HG02571 (cell line): ENCODE measurements around the gene SPINK8.
A peak's percentile ranks its signal among the peaks of the same experiment; 100 is the strongest.
"Not testable (repeated sequence)": the region's sequence is repeated elsewhere in the genome, so short reads cannot be mapped to it uniquely, and the experiment has no call there.

Experiments used
- ATAC-seq: cut with Tn5 transposase; IDR thresholded peaks from one replicate; pipeline ENCODE4 v1.9.1; 2021; ENCODE audit warnings: mild to moderate bottlenecking, moderate library complexity; ENCODE audit not compliant: unreplicated experiment

SPINK8 gene

DNA sequence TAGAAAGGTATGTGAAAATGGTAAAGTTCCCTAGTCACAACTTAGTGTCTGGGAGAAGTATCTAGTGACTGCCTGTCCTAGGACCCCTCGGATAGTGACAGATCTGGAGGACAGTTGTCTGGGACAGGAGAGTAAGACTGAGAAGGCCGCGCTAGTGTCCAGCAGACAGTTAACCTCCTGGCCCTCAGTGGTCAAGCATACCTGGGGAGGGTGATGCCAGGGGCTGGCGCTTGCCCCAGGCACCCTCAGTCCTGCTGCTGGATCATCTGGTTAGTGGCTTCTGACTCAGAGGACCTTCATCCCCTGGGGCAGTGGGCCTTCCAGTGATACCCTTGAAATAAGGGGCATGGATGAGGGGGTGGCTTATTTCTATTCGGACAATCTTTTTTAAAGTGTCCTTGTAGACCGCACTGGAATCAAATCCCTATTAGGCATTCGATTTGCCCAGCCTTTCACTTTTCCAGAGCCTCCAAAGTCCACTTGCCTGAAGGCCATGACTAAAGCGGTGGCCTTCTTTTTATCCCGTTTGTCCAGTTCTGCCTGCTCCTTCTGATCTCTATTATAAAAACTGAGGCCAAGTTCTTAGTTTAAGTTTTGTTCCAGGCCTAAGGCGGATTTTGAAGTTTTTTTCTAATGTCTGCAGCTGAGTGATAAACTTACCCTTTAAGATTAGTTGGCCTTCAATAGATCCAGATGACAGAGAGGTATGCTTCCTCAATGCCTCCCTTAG, 1.6 kb downstream of the SPINK8 start:
- ATAC-seq: not testable (repeated sequence)

DNA sequence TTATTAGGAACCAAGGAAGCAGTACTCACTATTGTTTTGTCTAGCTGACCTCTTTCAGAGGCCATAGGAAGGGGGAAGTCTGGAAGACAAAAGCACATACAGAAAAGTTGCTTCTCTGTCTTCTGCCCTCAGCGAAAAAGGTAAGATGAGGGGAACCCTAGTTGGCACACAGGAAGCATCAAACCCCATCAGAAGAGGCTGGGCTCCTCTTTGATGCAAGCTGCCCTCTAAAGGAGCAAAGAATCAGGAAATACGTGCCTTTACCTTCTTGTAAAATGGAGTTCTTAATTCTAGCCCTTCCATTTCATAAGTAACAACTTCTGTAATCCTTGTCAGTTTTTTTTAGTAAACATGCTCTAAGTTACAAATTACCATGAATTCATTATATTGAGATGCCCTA, 12.5 kb downstream of the SPINK8 start:
- ATAC-seq: no peak

DNA sequence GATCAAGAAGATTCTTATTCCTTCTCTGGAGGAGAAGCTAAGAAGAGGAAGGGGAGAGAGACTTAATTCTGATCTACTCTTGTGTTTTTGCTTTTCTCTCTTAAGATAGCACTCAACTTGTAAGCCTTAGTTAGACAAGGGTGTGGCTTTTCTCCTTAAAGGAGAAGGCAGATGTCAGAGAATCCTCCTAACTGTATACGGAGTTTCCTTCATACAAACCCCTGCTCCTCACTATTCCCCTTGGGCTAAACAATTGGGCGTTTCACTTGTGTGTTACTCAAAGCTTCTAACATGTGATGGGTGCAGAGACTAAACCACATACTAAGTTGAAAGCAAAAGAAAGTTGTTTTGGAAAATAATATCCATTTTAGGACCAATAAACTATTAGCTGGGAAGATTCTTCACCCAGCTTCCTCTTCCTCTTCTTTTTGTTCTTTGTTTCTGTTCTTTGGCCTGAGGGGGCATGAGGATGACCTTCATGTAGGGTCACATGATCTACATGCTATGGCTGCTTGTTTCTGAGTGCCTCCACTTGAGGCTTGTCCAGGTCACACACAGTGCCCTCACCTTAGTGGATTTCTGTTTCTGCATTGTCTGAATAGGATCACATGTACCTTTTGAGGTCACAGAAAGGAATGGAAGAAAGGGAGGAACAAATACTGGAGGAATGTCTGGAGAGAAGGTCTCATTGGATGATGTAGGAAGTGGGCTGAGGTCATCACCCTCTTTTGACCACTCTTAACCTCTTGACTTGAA, 14.6 kb downstream of the SPINK8 start:
- no peak for ATAC-seq

DNA sequence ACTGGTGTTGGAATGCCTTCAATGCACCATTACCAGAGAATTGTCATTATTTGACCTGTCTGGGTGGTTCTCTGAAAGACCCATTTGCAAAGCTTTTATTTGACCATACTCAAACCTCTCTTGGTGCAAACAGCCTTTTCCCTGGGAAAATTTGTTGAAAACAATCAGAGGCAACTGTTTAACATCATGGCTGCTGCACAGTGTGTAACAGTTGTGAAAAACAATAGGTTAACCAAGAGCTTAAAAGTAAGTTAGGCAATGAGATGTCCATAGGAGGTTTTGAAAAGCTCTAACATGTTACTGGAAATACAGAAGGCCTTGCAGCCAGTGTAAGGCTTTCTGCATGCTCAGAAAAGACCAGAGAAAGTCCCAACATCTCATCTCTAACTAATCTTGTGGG, 18.9 kb downstream of the SPINK8 start:
- no peak for ATAC-seq

DNA sequence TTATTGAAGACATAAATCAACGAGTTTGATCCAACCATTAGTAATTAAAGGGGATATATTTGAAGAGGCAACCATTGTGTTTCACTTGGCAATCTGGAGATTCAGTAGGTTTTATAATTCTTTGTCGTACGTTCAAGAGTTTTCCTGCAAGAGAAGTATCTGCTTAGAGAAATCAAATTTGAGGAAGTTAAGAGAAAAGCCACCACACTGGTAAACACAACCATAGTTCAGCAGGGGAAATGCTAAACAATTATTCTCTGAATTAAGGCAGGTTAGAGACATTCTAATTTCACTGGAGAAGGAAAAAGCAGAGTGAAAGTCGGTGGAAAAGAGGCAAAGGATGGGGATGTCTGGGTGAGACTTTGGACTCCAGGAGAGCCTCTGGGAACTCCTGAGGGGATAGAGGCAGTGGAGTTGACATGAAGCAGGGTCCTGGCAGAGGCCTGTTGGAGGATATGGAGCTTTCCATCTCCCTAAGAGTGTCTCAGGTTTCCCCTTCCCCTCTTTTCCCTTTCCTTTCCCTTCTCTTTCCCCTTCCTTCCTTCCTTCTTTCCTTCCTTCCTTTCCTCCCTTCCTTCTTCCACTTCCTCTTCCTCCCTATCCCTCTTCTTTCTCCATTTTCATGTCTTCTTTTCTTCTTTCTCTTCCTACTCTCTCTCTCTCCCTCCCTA, 26.5 kb downstream of the SPINK8 start:
- ATAC-seq: no peak

DNA sequence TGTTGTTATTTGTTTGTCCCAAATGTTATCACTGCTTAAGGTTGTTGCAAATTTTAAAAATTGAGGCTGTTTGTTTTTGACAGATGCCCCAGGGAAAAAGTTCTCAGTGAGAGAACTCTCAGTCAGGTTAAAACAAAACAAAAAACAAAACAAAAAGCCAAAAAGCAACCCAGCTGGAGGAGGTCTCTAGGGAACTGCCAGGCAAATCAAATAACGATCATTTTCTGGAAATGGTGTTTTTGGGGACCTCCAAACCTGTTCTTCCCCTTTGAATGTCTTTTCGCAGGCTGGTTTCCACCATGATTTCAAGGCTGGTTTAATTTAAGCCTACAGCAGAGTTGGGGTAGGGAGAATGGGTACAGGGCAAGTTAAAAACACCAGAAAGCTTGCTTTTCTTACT, 27.2 kb downstream of the SPINK8 start:
- no peak for ATAC-seq

DNA sequence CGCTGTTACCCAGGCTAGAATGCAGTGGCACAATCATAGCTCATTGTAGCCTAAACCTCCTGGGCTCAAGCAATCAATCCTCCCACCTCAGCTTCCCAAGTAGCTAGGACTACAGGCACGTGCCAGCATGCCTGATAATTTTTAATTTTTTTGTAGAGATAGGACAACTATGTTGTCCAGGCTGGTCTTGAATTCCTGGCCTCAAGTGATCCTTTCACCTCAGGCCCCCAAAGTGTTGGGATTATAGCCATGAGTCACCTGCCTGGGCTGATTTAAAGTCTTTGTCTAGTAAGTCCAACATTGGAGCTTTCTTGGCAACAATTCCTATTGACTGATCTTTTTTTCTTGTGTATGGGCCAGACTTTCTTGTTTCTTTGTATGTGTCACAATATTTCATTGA, 28.1 kb downstream of the SPINK8 start:
- no peak for ATAC-seq

DNA sequence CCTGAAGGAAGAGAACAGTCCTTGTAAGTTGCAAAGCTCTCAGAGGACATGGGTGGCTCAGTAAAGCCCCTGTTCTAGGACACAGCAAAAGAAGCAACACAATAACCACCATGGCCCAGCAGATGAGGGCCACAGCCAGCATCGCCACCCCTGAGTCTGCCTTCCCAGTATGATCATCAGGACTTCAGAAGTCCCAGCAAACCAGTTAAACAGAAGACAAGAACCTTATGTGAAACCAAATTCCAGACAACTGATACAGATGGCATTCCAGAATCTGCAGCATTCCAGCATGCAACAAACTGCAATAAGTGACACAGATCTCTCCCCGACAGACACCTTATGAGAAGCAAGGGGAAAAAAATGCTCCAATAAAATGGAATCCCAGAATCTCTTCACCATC, 30.4 kb downstream of the SPINK8 start:
- no peak for ATAC-seq

DNA sequence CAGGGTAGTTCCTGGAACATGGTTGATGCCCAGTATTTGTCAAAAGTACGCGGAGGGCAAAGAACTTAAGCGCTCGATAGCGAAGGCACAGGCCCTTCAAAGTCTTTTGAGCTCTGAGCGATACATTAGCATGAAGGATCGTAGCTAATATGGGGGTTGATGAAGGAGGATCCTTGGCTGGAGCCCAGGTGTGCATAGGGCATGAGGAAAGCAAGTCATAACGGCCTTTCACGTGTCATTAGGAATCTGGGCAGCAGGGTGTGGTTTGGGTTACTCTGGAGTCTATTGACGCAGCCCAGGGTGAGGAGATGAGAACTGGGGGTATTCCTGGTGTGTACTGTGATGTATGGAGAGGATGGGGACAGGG, 31.7 kb downstream of the SPINK8 start:
- ATAC-seq: no peak

DNA sequence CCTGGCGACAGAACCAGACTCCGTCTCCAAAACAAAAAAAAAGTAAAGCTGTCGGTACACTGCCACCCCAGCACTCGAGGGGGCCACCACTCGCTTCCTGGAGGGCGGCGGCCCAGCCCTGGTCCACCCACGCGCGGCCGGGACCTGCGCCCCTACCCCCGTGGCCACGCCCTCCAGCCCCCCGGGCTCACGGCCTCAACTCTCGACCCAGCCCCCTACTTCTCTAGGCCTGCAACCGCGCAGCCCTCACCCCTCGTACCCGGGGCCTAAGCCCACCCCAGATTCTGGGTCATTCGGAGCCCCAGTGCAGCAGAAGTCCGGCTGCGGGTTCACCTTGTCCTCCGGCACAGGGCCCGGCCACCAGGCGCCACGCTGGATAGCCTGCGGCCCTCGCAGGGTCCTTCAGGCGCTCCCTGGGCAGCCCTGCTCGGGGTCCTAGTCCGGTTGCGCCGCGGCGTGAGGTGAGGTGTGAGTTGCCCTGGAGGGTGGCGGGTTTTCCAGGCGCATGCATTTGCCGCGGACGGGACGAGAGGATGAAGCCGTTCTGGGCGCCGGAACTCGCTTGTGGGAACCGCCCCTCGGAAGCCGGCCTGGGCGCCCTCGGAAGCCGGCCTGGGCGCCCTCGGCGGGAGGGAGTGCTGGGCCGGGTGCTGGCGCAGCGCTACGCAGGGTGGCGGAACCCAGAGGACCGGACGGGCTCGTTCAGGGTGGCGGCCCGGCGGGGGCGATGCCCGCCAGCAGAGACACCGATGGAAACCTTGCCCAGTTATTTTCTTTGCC, 32.3 kb downstream of the SPINK8 start, which contains the start of gene NME6:
Gene NME6 (minus strand): TSS at position 348 of the 780 bp plus-strand sequence.
- ATAC-seq: peak; percentile 84

DNA sequence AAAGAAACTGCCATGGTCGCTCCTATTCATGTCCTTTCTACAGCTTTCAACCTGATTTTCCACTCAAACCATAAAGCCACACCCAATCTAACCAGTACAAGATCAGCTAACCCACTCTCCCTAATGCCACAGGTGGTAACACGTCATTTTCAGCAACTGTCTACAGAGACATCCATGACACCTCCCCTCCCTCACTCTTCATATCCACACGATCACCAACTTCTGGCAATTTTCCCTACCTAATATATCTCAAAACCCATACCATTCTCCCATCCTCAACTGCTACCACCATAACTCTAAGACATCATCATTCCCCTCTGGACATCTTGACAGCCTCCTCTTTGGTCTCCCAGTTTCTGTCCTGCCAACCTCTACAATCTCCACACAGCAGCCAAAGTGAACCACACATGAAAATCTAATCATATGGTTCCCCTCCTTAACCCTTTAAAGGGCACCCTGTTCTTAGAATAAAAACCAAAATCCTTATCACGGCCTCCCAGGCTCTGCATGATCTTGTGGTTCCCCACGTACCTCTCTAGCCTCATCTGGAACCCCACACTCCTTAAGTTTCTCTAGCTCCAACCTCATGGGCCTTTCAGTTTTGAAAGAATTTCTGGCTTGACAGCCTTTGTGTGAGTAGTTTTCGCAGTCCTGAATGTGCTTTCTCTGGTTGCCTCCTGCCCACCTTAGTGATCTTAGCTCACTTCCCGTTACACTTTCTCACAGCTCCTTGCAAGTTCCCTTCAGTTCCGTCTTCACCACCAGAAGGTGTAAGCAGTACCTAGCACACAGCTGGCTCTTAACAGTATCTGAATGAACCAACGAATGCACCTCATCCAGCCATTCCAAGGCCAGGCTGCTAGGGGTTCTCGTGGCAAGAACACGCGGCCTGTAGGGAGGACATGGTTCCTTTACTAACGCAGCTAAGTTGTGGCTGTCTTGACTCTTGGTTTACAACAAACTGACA, 33.4 kb downstream of the SPINK8 start:
- ATAC-seq: no peak

DNA sequence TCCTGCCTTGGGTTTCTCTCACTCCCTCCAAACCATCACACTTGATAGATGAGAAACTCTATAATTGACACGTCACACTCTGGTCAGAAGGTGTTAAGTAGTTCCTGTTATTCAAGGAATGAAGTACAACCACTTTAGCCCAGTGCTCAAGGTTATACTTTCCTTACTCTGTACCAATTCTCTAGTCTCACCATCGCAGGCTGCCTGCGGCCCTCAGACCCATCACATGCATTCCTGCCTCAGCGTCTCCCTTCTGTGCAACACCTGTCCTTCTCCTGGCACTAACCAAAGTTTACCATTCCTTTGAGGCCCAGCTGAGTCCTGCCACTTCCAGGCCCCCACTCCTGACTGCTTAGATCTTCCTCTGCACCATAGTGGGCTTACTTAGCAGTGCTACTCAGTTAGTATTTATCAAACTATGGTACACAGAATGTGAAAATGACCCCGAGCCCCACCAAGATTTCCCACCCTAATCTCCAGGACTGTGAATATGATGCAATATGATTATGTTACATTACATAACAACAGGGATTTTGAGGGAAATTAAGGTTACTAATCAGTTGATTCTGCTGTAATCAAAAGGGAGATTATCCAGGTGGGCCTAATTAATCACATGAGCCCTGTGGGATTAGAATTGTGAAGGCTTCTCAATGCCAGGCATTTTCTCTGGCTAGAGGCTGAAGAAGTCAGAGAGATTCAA, 36.2 kb downstream of the SPINK8 start:
- no peak for ATAC-seq

DNA sequence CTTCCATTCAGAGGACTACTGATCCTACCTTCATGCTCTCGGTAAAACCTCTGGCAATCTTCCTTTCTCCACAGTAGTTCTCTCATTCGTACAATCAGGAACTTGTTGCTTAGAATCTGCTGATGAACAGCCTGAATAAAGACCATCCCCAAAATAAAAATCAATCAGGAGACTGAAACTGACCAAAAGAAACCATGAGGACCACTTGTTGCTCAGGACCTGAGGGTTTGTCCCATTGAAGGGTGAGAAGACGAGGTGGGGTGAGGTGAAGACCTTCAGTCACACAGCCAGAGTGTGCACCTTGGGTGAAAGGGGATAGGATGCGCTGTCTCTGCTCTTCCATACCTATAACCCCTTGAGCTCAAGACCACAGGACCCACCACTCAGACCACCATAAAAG, 36.8 kb downstream of the SPINK8 start:
- ATAC-seq: no peak

DNA sequence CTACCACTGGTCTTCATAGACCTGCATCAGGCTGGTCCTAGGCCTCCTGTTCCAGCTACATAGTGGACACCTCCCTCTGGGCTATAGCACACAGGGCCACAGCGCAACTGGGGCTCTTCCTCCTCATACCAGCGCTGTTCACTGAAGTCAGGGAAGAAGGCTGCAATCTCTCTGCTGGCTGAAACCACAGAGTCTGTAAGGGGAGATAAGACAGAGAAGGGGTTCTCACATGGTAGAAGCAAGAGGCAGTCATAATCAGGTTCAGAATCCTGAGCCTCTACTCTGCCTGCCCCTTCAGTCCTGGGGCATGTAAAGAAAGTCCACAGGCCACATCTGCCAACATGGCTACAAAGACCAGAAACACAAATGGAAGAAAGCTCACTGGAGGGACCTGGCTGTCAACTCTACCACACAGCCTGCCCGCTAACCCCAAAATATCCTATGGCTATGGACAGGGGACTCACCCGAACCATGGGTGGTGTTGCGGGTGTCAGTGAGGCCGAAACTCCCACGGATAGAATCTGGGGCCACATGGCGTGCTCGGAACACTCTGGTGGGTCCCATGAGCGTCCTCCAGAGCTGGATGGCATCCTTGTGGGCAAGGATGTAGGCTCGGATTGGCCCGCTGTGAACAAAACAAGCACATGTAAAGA, 38.7 kb downstream of the SPINK8 start:
- no peak for ATAC-seq

DNA sequence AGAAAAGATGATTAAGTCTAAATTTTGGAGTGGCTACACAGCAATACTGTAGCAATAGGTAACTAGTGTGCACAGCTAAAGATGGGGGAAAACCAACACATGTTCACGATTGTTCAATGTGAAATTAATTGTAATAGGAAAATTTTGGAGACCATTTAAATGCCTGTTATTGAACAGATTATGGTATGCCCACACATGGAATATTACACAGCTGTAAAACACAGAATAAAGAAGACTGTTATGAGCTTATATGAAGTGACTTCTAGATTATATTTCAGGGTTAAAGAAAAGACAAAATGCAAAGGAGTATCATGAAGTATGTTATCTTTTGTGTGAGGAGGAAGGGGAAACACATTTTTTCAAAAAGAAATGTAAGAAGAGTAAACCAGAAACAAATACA, 43.8 kb downstream of the SPINK8 start:
- ATAC-seq: no peak

DNA sequence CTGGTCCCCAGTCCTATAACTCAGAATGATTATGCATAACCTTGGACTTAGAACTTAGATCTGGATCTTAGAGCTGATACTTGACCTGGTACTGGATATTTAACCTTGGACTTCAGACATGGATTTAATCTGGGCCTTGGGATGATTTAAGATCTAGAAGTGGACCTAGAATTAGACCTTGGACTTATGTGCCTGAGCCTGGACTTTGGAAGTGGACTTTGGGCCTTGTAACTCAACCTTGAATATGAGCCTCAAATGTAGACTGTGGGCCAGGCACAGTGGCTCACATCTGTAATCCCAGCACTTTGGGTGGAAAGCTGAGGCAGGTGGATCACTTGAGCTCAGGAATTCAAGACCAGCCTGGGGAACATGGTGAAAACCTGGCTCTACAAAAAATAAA, 46.4 kb downstream of the SPINK8 start:
- no peak for ATAC-seq

DNA sequence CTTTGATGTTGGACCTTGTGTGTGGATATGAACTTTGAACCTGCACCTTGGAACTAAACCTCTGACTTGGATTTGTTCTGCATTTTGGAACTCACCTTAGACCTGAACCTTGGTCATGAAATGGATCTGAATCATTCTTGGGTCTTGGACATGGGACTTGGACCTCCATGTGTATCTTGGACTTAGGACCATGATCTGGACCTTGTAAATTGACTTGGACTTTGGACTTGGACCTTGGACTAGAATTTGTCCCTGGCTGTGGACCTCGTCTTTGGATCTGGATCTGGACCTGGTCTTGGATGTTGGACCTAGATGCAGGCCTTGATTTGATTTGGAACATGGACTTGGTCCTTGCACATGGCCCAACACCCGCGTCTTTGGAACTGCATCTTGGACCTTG, 47.2 kb downstream of the SPINK8 start:
- no peak for ATAC-seq

DNA sequence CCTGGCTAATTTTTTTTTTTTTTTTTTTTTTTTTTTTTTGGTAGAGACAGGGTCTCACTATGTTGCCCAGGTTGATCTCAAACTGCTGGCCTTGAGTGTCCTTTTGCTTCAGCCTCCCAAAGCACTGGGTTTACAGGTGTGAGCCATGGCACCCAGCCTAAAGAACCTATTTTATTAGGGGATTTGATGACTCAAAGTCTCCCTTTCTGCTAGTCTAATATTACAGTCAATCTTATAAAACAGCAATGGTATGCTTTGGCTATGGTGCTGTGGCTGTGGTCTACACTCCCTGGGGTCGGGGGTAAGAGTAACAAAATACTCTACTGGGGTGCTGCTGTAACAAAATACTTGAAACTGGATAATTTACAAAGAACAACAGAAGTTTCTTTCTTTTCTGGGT, 47.8 kb downstream of the SPINK8 start:
- no peak for ATAC-seq

DNA sequence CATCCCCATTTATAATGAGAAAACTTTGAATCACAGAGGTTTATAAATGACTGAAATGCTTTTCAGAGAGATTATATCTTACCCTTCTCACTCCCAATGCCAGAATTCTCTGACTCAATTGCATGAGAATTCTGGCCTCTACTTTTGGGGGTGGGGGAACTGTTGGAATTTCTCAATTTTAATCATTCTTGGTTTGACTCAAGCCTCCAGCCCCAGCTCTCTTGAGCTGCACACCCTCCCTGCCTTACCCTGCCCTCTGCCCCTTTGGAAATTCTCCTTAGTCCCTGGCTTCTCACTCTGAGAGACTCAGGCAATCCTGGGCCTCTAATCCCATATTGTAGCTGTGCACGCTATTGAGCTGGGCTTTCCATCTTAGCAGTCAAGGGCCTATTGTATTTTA, 48.3 kb downstream of the SPINK8 start:
- ATAC-seq: no peak
